Measurements from ENCODE around the gene PRR36. TPM values are rescaled to one million over a fixed set of nuclear protein-coding genes. Genes with fewer than 3 reads are reported as not detected.
A peak's percentile ranks its signal among the peaks of the same experiment; 100 is the strongest.

PRR36 gene
- total RNA-seq, 6 experiments from 2014 or later, result 0.05 to 0.18 (median 0.09) TPM; not detected in 2

- peaks cover 21% of the 10 kb centered on the region for H3K4me1 Mint-ChIP-seq (ENCODE audit: low read depth)
- TF ChIP-seq, protein P1, sequence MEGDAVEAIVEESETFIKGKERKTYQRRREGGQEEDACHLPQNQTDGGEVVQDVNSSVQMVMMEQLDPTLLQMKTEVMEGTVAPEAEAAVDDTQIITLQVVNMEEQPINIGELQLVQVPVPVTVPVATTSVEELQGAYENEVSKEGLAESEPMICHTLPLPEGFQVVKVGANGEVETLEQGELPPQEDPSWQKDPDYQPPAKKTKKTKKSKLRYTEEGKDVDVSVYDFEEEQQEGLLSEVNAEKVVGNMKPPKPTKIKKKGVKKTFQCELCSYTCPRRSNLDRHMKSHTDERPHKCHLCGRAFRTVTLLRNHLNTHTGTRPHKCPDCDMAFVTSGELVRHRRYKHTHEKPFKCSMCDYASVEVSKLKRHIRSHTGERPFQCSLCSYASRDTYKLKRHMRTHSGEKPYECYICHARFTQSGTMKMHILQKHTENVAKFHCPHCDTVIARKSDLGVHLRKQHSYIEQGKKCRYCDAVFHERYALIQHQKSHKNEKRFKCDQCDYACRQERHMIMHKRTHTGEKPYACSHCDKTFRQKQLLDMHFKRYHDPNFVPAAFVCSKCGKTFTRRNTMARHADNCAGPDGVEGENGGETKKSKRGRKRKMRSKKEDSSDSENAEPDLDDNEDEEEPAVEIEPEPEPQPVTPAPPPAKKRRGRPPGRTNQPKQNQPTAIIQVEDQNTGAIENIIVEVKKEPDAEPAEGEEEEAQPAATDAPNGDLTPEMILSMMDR (IDR thresholded peaks at IDR 0.05), result peak; percentile 77
These were observed 29.3 kb upstream of the PRR36 start, which contains the start of gene MAP2K7 for GRCh38 chr19:7903244-7904073. TSS of gene MAP2K7 (plus strand) at chr19:7903877. CDS start at chr19:7903945, 68 bp downstream.

GRCh38 chr19:7902796-7903243, 28.6 kb upstream of the PRR36 start:
- peak overlapping the region; percentile 93 for H3K4me3 Mint-ChIP-seq
- H3K27ac Mint-ChIP-seq, result peak overlapping the region; percentile 91
- peaks cover 5% of the 10 kb centered on the region for H3K27me3 Mint-ChIP-seq (ENCODE audit: insufficient read depth)
- no peak for DNase-seq
- H3K4me1 Mint-ChIP-seq (ENCODE audit: low read depth), result peaks cover 21% of the 10 kb centered on the region
- peaks cover 7% of the 10 kb centered on the region for H3K36me3 Mint-ChIP-seq (ENCODE audit: low read depth)
- H3K9me3 Mint-ChIP-seq, result no peaks in the 10 kb centered on the region
- TF ChIP-seq, protein P1 (IDR thresholded peaks at IDR 0.05), result no peak

More at GRCh38 chr19:7903244-7904073, 29.3 kb upstream of the PRR36 start, which contains the start of gene MAP2K7:
- peaks cover 7% of the 10 kb centered on the region for H3K36me3 Mint-ChIP-seq (ENCODE audit: low read depth)
- H3K27me3 Mint-ChIP-seq (ENCODE audit: insufficient read depth), result peaks cover 5% of the 10 kb centered on the region
- H3K27ac Mint-ChIP-seq, result peak within 1 kb of the TSS; percentile 91
- peak; percentile 99 for DNase-seq
- H3K9me3 Mint-ChIP-seq, result no peaks in the 10 kb centered on the region
- H3K4me3 Mint-ChIP-seq, result peak within 1 kb of the TSS; percentile 93

- peaks cover 21% of the 10 kb centered on the region for H3K4me1 Mint-ChIP-seq (ENCODE audit: low read depth)
- H3K27me3 Mint-ChIP-seq (ENCODE audit: insufficient read depth), result peaks cover 5% of the 10 kb centered on the region
- H3K36me3 Mint-ChIP-seq (ENCODE audit: low read depth), result peaks cover 7% of the 10 kb centered on the region
- no peak overlapping the region for H3K4me3 Mint-ChIP-seq
- no peaks in the 10 kb centered on the region for H3K9me3 Mint-ChIP-seq
- no peak overlapping the region for H3K27ac Mint-ChIP-seq
- no peak for DNase-seq
- TF ChIP-seq, protein P1 (IDR thresholded peaks at IDR 0.05), result no peak
These were observed 27.1 kb upstream of the PRR36 start for GRCh38 chr19:7901337-7901736.

DNA sequence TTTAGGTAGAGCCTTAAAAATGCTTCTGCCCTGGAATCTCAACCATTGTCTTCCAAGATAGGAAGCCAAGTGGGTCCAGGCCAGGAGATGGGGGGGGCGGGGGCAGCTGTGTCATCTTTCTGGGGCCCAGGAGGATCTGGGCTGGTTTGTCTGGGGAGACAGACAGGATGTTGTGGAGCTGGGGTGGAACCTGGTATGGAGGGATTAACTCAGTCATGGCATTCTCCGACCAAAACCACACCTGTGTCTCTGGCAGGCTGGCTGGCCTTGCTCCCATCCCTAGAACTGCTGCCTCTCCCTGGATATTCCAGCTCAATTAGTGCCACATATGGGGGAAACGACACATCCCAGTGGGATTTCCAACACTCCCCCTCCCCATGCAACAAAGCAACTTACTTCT, 26.7 kb upstream of the PRR36 start:
- Mint-ChIP-seq H3K9me3 (no peaks in the 10 kb centered on the region), H3K27me3 (ENCODE audit: insufficient read depth) (peaks cover 5% of the 10 kb centered on the region), H3K4me3 (no peak overlapping the region), H3K4me1 (ENCODE audit: low read depth) (peaks cover 21% of the 10 kb centered on the region), H3K36me3 (ENCODE audit: low read depth) (peaks cover 7% of the 10 kb centered on the region), H3K27ac (no peak overlapping the region)
- TF ChIP-seq, protein P1 (IDR thresholded peaks at IDR 0.05), result no peak
- no peak for DNase-seq

DNA sequence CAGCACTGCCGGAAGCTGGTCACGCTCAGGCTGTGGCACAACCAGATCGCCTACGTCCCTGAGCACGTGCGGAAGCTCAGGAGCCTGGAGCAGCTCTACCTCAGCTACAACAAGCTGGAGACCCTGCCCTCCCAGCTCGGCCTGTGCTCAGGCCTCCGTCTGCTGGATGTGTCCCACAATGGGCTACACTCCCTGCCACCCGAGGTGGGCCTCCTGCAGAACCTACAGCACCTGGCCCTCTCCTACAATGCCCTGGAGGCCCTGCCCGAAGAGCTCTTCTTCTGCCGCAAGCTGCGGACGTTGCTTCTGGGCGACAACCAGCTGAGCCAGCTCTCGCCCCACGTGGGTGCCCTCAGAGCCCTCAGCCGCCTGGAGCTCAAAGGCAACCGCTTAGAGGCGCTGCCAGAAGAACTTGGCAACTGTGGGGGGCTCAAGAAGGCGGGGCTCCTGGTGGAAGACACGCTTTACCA, 26.2 kb upstream of the PRR36 start:
- H3K4me3 Mint-ChIP-seq, result no peak overlapping the region
- no peak overlapping the region for H3K27ac Mint-ChIP-seq
- H3K27me3 Mint-ChIP-seq (ENCODE audit: insufficient read depth), result peaks cover 5% of the 10 kb centered on the region
- no peak for DNase-seq
- peaks cover 7% of the 10 kb centered on the region for H3K36me3 Mint-ChIP-seq (ENCODE audit: low read depth)
- TF ChIP-seq, protein P1 (IDR thresholded peaks at IDR 0.05), result no peak
- H3K4me1 Mint-ChIP-seq (ENCODE audit: low read depth), result peaks cover 16% of the 10 kb centered on the region
- no peaks in the 10 kb centered on the region for H3K9me3 Mint-ChIP-seq

Data from HFFc6 (cell line).